GM18498 (cell line): ENCODE results near the gene MRTFB.

Source experiments
- ATAC-seq: cut with Tn5 transposase; IDR thresholded peaks from one replicate; pipeline ENCODE4 v1.9.1; 2021; ENCODE audit warnings: mild to moderate bottlenecking, moderate library complexity; ENCODE audit not compliant: unreplicated experiment

Gene MRTFB

GRCh38 chr16:14306485-14307058 is 235.5 kb downstream of the MRTFB start:
- no peak for ATAC-seq

GRCh38 chr16:14307059-14307526 is 236.0 kb downstream of the MRTFB start:
- ATAC-seq = no peak

GRCh38 chr16:14307527-14308367 is 236.6 kb downstream of the MRTFB start:
- no peak for ATAC-seq

- ATAC-seq = no peak
These were observed 237.2 kb downstream of the MRTFB start for GRCh38 chr16:14308368-14308723.

GRCh38 chr16:14309001-14309886 is 238.1 kb downstream of the MRTFB start:
- ATAC-seq = no peak

GRCh38 chr16:14309906-14310305 is 238.8 kb downstream of the MRTFB start:
- ATAC-seq = no peak

- peak; percentile 59 for ATAC-seq
These were observed 239.4 kb downstream of the MRTFB start for GRCh38 chr16:14310519-14310991.

- ATAC-seq = no peak
These were observed 243.0 kb downstream of the MRTFB start for GRCh38 chr16:14314116-14314515.

GRCh38 chr16:14315683-14316320 is 244.7 kb downstream of the MRTFB start:
- ATAC-seq = no peak
